GM15510 (cell line): ENCODE results near the gene GPR34.

Experiments
- POLR2A ChIP-seq: IDR thresholded peaks from 3 replicates; pipeline ENCODE4 v1.6.1; 2011; ENCODE audit warnings: borderline replicate concordance; ENCODE audit not compliant: insufficient read length; ENCODE audit errors: extremely low read depth

The GPR34 gene, protein sequence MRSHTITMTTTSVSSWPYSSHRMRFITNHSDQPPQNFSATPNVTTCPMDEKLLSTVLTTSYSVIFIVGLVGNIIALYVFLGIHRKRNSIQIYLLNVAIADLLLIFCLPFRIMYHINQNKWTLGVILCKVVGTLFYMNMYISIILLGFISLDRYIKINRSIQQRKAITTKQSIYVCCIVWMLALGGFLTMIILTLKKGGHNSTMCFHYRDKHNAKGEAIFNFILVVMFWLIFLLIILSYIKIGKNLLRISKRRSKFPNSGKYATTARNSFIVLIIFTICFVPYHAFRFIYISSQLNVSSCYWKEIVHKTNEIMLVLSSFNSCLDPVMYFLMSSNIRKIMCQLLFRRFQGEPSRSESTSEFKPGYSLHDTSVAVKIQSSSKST

DNA sequence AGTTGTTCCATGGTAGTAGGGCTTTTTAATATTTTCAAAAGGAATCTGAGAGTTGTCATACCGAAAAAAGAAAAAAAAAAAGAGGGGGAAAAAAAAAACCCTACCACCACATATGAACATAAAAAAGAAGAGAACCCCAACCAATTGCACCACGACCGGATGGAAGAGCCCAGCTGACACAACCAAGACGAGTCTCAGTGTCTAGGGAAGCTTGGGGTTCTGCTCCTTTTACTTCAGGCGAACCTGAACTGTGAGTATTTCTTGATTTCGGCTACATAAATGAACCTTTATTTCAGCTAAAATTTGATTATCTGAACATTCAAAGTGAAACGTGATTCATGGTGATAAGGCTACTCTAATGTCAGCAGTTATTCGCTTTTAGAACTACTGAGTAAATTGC is at the start of gene GPR34:
Gene GPR34, plus strand, starts transcription at position 139 of the 400 bp plus-strand sequence. CDS start 6,661 bp downstream, outside the sequence.
- no peak for TF ChIP-seq POLR2A

DNA sequence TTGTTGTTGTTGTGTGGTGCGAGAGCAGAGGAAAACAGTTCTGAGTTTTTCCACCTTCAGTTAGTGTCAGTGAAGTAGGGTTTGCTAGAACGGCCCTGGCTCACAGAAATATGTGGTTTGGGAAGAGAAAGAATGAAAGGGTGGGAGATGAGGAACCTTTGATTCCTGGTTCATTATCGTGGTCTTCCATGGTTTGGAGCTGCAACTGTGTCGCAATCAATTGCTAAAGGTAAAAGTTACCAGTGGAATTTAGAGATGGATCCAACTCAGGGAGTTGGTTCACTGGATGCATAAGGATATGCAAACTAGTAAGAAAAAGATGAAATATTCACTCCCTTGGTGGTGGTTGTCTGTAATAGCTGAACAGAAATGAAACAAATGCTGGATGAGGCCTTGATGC is 35.6 kb upstream of the GPR34 start:
- TF ChIP-seq POLR2A, result no peak

DNA sequence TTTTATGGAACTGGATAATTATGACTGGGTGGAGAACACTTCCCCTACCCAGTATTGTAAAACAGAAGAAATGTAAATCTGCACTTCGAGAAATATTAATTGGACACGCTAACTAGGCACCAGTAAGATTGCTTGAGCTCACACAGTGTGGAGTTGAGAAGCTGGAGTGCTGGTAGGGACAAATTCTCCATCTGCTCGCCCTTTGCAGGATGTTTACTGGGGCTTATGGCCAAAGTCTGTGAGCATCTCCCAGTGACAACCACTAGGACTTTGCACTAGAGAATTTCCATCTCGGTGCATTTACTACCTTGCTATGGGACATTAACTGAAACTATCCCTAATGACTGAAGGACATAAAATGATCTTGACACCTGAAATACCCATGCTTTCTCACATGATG is 33.7 kb upstream of the GPR34 start:
- no peak for TF ChIP-seq POLR2A

DNA sequence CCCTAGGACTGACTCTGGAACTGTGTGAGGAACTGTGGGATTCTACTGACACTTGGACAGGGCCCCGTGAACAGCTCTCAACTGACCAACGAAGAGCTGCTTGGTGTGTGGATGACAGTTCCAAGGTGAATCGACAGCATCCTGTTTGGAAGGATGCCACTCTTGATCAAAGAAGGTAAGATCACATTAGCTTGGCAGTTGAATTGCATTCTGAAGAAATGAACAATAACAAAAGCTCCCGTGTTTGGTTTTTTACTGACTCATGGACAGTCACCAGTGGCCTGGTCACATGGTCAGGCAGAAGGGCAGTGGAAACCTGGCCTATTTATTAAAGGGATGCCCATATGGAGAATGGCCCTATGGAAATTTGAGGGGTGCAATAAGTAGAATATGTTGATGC is 33.1 kb upstream of the GPR34 start:
- no peak for TF ChIP-seq POLR2A

DNA sequence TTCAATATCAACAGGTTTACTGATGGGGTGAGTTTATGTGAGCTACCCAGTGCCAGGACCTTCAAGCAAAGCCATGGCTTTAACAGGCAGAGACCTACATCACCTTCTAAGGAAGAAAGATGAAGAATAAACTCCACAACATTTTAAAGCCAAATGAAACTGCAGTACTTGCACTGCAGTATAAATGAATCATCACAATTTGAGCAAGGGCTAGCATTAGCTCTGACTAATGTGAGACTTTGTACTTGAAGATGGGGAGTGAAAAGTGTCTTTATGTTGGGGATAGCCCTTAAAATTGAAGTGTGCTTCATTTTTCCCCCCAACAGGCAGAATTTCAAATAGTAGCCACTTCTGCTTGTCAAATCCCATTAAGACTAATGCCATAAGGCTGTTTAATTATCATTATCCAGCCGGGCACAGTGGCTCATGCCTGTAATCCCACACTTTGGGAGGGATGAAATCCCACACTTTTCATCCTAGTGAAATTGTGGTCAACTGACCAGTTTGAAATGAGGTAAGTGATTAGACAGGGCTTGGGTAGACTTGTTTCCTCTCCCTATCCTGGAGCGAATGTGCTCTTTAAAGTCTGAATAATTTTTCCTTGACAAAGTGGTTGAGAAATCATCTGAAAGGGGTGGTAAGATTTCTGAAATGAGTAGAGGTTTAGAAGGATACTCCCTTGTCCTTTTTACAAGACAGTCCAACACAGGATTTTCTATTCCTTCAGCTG is 27.2 kb upstream of the GPR34 start:
- no peak for TF ChIP-seq POLR2A

DNA sequence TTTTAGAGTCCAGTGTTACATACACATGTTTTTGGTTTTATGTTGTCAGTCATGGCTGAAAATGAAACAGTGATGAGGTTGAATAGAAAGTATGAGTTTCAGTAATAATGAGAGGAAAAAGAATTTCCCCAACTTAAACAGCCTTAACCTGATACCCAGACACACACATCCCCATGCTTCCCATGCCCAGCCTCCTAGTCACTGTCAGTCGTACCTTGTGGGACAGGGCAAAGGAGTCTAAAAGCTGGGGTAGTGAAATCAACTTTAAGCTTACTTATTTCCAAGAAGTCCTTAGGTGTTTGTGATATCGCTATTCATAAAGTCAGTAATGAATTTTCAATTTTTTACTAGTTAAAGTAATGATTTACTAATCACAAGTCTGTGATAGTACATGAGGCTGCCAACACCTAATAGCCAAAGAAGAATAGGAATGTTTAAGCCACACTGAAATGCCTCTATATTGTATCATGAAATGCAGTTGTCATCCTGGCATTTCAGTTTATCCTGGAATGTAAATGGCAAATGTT is 24.3 kb upstream of the GPR34 start:
- TF ChIP-seq POLR2A, result no peak

DNA sequence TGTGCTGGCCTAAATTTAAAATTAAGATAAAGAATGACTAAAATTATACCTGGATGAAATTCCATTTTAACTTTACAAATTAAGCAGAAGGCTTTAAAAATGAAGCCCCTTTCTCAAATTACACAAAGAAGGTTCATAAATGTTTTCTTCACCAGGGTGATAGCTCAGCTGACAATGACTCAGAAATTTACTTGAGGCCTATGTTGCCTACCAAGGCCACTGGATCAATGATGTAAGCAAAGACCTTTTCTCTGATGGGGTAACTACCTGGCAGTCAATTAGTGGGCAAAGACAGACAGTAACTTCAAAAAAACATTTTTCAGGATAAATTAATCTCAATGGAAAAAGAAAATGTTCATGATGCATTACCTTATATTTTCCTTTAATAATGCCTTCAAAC is 23.9 kb upstream of the GPR34 start:
- TF ChIP-seq POLR2A, result no peak

DNA sequence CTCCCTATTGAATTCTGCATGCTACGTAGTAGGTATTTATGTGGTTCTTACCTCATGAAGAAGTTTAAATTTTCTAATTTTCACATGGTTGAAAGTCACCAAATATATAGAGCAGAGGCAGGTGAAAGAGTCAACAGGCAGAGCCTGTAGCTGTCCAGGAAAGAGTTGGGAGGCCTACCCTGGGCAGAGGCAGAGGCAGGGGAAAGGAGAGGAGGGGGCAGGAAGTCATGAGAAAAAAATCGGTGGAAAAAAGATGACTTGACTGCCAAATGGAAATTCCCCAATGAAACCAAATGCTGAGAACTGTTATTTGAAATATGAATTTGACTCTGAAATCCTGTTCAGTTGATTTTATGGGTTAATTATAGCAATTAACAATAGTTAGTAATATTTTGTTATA is 23.1 kb upstream of the GPR34 start:
- TF ChIP-seq POLR2A, result no peak

DNA sequence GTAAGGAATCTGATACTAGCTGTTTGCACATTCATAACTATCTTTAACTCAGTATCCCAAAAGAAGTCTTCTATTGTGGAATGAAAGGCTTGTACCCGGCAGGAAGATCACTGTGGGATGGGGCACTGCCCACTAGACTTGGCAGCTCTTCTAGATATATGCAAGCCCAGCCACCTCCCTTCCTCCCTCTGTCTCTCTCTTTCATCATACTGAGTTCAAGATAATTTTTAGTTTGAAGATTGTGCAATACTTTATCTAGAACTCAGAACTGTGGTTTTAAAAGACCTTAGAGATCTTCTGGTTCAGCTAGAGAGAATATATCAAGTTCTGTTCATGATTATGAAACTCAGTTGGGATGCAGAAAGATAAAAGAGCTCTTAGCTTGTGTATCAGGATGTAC is 22.5 kb upstream of the GPR34 start:
- TF ChIP-seq POLR2A, result no peak

DNA sequence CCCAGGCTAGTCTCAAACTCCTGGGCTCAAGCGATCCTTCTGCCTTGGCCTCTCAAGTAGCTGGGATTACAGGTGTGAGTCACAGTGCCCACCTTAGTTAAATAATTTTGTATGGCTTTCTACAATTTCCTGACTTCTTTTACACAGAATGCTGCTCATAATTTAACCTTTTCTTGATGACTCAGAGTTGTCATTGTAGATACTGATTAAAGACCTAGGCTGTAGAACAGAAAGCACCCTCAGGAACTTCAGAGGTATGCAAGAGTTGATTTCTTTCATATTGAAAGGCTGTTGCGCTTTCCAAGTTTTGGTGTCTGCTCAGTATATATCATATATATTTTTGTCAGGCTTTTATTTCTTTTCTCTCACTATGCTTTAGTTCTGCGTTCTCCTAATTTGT is 21.1 kb upstream of the GPR34 start:
- no peak for TF ChIP-seq POLR2A

DNA sequence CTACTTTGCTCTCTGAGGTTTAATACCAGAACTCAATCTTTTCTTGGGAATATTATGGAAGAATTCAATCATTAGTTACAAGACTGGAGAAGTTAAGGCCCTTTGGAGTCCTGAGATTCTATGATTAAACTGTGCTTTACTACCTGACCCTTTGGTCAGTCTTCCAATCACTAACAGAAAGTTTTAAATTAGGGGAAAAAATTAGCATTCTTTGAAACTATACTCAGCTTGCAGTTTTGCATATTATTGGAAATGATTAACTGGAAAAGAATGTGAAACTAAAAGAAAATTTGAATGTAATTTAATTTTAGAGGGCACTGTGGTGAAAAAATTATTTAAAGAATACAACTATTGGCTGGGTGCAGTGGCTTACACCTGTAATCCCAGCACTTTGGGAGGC is 18.7 kb upstream of the GPR34 start:
- no peak for TF ChIP-seq POLR2A

DNA sequence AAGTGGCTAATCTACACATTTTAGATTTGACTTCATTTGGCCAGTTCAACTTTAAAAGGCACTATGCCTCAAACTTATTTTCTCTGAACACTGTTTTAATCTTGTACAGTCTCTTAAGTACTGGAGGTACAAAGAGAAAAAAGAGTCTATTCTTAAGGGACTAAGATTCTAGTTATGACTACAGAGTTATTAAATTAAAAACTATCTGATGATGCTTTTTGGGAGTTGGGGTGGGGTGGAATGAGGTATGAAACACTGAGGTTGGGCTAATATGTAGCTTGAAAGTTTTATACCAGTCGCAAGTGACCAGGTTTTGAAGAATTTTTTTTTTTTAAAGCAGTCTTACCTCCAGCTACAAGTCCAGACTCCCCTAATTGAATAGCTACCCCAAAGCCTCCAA is 17.7 kb upstream of the GPR34 start:
- TF ChIP-seq POLR2A, result no peak

DNA sequence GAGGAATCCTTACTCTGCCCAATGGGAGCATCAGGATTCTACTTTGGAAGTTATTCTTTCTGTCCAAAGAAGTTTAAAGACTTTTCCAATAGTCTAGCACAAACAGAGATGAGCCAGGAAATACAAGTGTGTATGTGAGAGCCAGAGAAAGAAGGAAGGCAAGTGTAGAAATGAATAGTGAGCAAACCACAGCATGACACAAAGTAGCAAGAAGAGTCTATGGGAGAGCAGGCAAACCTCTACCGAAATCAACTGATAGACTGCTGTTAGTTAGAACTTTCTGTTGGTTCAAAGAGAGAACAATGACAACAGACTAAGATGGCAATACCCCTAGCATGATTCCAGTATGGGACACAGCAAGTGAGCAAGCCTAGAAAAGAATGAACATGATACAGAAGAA is 16.1 kb upstream of the GPR34 start:
- no peak for TF ChIP-seq POLR2A

DNA sequence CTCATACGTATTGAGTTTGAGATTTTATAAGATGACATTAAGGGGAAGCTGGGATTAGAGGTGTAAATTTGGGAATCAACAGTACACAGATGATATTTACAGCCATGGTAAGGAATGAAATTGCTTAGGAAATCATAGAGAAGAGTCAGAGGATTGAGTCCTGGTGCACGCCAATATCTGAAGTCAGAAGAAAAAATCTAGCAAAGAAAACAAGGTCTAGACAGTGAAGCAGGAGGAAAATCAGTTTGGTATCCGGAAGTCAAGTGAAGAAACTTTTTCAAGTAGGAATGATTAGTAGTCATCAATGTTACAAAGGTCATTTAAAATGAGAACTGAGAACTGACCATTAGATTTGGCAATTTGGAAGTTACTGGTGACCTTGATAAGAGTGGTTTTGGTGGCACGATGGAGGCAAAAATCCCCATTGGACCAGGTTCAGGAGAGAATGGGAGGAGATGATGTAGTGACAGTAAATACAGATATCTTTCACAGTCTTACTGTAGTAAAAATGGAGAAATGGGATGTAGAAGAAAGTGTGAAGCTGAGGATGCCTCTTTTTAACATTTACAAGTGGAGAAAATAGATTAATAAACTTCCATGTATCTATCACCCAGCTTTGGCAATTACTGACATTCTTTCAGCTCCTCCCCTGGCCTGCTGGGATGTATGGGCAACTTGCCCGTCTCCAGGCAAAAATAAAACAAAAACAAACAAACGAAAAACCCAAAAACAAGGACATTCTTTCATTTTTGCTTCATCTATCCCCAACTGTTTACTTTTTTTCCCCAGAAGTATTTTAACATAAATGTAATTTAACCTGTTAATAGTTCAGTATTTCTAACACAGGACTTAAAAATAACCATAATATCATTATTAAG is 11.4 kb upstream of the GPR34 start:
- TF ChIP-seq POLR2A, result no peak

DNA sequence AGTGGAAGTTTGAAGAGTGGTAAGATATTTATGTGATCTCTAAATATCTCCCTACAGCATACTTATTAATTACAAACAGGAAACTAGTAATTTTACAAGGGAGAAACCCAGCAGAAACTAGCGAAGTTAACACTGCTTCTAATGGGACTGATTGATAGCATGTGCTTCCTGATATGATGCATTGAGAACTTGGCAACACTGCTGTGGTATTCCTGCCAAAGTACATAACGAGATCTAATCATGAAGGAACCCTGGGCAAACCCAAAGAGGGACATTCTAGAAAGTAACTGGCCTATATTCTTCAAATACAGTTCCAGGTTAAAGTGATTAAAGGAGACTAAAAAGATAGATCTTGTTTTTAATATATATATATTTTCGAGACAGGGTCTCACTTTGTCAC is 4.6 kb upstream of the GPR34 start:
- no peak for TF ChIP-seq POLR2A

DNA sequence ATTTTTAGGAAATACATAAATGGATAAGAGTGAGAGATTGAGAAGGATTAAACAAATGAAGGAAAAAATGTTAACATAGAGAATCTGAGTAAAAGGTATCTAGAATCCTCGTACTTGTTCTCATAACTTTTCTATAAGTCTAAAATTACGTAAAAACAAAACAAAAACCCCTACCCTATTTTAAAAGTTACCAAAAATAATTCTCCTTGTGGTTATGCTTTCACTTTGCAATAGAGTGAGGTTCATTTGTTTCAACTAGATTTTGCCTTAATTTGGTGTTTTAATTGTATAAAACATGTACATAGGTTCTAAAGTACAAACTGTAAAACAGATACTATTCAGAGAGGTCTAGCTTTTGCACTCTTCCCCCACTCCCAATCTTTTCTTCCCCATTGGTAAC is 3.8 kb upstream of the GPR34 start:
- no peak for TF ChIP-seq POLR2A

DNA sequence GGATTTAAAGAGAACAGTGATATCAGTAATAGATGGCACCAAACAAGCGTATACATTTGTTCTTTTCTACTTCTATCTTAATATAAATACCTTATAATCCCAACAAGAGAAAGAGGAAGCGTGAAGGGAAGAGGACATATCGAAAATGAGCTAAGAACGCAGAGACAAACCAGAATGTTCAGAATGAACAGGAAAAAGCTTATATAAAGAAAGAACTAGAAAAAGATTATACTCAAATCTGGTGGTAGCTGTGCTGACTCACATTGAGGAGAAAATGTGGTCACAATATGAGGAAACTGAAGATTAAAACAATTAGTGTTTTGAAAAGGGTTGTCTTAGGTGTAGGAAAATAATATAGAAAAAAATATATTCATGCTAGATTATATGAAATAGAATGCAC is 2.0 kb upstream of the GPR34 start:
- no peak for TF ChIP-seq POLR2A
